Activated naive CD8-positive, alpha-beta T cell treated with anti-CD3 and anti-CD28 coated beads, Interleukin-2, amount 50 U/mL, for 16 hours (primary cell): ENCODE results near the gene HNRNPA1.
"Not testable (repeated sequence)": the region's sequence is repeated elsewhere in the genome, so short reads cannot be mapped to it uniquely, and the experiment has no call there.

Experiments used
- DNase-seq: peaks from one replicate; pipeline ENCODE4 v3.0.0-alpha.2; 2020; ENCODE audit warnings: low read depth, low spot score

Gene HNRNPA1

DNA sequence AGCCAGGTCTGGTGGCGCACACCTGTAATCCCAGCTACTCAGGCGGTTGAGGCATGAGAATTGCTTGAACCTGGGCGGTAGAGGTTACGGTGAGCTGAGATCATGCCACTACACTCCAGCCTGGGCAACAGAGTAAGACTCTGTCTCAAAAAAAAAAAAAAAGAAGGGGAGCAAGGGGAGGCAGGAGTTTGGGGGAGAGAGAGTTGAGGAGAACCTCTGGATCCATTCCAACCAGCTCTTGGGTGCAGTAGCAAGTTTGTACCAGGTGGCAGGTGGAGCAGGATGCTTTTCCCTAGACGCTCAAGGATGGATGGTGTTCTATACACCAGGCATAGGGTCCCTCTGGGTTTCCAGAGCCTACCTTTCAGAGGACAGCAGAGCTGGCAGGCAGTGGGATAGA lies 18.4 kb downstream of the HNRNPA1 start:
- DNase-seq: no peak

DNA sequence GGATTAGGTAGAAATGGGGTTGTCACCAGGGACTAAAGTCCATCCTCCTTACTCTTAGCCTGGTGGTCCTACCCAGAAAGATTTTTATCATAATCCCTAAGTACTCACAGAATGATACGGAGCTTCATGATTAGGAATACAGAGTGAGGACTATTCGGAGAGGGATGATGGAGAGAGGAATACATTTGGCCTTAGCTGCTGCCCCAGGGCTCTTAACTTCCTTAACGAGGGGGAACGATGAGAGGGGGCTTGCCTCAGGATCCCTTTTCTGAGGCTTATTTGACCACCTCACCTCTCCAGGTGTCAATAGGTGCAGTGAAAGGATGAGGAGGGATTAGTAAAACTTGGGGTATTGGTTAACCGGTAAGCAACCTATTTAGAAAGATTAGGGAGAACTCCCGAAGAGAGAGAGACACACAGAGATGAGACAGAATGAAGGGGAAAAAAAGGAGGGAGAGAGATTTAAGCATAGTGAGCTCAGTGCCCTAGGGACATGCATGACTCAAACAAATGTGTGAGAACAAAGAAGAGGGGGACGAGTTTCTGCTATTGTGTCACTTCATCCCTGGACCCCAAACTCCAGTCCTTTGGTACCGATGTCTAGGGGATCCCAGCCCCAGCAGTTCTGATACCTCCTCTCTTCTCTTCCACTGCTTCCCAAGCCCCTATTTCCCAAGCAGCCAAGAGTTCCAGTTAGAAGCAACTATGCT lies 19.1 kb downstream of the HNRNPA1 start:
- no peak for DNase-seq

DNA sequence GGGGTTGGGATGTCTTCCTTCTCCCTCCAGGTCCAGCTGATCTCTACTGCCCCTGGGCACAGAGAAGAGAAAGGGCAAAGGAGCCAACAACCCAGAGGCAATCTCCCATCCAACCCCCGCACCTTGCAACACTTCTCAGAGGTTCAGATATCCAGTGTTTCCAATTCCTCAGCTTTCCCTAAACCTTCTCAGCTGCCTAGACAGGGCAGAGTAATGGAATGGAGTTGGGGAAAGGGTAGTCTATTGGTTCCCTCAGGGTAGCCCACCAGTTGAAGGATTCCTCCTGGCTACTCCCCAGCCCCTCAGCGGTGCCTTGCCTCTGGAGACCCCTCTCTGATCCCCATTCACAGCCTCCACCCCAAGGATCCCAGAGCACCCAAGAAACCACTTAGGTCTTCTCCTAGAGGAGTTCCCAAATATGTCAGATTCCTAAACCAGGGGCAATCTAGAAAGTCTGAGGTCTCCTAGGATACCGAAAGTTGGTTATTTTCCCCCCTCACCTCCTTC lies 19.8 kb downstream of the HNRNPA1 start:
- no peak for DNase-seq

DNA sequence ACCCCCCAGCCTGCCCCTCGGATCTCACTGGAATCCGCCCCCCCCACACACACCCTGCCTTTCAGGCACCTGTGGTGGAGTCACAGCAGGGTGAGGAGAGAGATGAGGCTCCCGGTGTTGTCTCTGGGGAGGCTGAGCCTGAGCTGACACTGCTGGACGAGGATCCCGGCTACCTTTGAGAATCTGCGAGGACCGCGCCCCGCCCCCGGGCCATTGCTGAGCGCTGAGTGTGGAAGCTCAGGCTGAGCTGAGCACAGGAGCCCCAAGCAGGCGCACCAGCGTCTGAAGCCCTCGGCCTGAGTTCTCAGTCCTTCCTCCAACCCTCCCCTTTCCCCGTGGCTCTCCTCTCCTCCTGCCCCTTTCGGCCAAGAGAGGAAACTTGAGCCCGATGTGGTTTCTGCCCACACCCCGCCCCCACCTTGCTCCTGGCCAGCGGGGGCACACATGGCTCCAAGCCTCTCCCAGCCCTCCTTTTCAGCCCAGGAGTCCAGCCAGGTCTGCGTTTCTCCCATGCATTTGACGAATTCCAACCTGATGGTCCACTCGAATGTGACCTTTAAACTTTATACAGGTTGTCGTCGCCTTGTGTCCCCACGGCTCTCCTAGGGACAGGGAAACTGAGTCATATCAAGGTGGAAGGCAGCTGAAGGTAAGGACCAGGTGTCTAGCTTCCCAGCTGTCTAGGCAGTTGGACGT lies 20.4 kb downstream of the HNRNPA1 start, which contains the start of gene NFE2:
NFE2 (minus strand) TSS at position 284 of the 696 bp plus-strand sequence. CDS start 5,767 bp downstream, outside the sequence.
- DNase-seq: no peak

DNA sequence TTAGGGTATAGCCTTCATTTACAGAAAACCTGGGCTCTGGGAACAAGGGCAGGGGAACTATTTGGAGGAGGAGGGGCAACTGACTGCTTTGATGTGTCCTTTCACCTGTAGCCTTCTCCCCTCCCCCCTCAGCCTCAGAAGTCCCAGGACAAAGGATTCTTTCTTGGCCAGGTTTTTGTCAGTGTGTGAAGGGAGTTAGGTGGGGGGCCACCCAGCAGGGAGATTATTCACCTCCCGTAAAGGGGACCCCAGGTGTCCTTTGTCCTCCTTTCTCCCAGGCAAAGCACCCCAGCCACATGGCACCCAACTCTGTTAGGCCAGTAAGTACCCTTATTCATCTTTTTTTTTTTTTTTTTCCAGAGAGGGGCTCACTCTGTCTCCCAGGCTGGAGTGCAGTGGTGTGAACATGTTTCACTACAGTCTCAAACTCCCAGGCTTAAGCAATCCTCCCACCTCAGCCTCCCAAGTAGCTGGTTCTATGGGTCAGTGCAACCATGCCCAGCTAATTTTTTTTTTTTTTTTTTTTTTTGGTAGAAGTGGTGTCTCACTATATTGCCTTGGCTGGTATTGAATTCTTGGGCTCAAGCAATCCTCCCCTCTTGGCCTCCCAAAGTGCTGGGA lies 21.0 kb downstream of the HNRNPA1 start:
- no peak for DNase-seq

DNA sequence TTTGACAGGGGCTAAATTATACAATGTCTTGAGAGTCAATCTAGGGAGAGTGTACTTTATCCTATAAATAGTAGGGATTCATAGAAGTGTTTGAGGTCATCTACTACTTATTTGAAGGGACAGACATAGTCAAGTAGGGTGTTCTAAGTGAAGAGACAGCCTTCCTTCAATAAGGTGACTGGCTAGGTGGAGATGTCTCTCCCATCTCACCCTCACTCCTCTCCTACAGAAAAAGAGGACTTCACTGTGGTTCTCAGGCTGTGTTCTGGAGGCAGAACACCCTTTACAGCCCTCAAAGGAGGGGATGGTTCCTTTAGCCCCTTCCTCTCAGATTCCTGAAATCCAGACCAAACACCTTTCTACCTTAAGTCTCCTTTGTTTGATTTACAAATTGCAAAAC lies 23.1 kb downstream of the HNRNPA1 start:
- no peak for DNase-seq

DNA sequence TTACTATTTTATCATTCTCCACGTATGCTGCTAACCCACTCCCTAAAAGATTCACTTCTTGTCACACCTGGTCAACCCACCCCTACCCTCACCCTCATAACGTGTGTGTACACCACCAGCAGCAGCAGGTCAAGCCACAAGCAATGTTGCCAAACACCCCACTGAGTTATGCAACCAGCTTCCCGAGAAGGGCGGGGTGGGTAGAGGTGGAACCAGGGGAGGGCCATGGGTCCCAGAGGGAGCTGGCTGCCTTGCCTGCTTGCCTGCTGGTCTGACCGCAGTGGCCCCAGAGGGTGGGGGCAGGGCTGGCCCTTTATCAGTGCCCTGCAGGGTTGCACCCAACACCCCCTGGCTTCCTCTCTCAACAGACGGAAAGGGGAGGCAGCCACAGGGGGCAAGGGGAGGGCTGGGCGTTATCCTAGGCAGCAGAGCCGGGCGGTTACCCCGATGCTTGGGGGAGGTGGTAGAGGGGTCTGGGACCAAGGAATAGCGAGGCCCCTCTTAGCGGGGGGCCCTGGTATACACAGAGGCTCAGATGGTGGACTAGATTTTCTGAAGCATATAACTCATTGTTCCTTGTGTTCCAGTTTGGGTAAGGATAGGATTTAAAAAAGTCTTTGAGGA lies 23.8 kb downstream of the HNRNPA1 start:
- no peak for DNase-seq

DNA sequence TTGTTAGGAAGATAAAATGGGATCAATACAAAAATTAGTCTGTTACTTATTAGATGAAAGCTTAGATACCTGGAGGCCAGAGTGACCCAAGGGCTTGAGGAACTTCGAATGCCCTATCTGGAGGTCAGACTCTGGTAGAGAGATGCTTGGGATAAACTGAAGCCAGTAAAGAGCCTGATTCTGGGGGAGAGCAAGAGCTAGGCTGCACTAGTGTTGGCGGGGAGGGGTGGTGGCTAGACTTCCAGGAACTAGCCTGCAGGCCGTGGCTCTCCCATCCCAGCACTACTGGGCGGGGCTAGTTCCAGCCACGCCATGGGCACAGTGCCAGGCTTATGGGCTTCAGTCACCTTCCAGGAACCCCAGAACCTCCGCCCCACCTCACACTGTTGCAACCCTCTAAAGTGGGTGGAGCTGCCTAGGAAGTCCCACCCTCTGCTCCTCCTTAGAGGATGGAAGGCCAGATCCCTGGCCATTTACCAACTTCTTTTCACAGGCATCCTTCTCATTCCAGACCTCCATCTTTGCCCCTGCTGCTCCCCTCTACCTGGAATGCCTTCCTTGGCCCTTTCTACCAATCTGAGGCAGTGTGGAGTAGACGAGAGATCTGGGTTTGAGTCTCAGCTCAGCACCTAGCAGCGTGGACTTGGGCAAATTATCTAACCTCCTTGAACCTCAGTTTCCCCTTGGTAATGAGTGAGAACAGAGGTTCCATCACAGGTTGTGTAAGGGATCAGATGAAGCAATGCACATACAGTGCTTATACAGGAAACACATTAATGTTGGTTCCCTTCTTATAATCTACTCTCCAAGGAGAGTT lies 26.6 kb downstream of the HNRNPA1 start:
- DNase-seq: no peak

DNA sequence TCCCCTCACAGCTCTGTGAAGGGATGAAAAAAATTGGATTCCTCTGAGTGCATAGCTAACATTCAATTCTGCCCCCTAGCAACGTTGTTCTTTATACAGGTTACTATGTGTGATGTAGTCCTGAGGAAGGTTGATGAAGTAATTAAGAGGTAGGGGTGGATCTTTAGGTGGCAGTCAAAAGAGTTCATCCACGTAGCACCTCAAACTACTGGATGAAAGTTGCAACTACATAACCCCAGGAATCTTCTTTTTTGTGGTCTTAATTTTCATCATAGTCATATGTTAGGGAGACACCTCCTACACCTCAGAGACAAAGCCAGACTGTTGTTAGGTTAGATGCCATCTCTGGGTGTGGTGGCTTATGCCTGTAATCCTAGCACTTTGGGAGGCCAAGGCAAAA lies 30.5 kb downstream of the HNRNPA1 start:
- DNase-seq: no peak

DNA sequence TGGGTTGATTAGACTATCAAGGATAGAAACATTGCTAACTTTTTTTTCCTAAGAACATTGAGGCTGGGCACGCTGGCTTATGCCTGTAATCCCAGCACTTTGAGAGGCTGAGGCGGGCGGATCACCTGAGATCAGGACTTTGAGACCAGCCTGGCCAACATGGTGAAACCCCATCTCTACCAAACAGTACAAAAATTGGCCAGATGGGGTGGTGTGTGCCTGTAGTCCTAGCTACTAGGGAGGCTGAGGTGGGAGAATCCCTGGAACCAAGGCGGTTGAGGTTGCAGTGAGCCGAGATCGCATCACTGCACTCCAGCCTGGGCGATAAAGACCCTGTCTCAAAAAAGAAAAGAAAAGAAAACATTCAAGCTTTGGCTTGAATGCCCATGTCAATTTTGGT lies 31.8 kb downstream of the HNRNPA1 start:
- not testable (repeated sequence) for DNase-seq

DNA sequence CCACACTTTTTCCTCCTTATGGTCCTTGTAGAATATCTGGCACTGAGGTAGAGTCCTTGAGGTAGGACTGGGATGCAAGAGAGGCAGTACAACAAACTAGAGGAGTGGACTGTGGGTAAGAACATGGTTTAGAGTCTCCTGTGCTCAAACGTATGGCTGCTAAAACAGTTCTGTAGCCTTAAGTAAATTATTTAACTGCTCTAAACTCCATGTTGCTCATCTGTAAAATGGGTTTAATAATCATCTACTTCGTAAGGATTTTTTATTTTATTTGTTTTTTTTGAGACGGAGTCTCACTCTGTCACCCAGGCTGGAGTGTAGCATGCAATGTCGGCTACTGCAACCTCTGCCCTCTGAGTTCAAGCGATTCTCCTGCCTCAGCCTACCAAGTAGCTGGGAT lies 40.8 kb downstream of the HNRNPA1 start:
- DNase-seq: no peak

DNA sequence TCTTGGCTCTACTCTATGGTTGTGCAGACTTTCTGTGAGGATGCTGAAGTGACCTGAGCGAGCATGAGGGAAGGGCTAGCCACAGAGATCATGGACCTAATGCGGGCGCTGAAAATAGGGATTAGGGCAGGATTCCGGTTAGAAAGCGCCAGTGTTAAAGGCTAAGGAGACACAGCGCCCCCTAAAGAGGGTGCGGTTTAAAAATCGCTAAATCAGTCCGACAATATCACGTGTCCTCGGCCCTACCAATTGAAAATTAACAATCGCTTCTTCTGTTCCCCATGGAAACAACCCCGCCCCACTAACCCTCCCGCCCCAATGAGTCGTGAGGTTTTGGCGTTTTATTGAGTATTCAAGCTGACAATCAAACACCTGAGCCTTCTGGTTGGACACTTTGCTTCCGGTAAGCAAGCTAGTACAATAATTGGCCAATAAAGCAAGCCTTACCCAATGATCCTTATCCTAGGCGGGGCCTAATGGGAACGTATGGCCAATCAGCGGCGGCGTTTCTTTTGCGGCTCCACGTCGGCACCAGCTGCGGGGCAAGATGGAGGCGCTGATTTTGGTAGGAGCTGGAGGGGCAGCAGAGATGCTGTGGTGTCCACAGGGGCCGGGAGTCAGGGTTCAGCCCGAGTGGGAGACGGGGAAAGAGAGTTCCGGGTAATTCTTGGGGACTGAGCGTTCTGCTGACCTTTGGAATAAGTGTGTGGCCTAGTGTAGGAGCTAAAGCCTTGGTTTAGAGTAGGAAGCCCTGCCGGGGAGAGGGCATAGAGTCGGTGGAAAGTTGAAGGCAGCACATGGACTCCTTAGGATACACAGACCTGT lies 44.3 kb downstream of the HNRNPA1 start, which contains the start of gene COPZ1:
COPZ1 (plus strand) TSS at position 515 of the 825 bp plus-strand sequence; CDS start at position 548, 33 bp downstream.
- peak; percentile 86 for DNase-seq

DNA sequence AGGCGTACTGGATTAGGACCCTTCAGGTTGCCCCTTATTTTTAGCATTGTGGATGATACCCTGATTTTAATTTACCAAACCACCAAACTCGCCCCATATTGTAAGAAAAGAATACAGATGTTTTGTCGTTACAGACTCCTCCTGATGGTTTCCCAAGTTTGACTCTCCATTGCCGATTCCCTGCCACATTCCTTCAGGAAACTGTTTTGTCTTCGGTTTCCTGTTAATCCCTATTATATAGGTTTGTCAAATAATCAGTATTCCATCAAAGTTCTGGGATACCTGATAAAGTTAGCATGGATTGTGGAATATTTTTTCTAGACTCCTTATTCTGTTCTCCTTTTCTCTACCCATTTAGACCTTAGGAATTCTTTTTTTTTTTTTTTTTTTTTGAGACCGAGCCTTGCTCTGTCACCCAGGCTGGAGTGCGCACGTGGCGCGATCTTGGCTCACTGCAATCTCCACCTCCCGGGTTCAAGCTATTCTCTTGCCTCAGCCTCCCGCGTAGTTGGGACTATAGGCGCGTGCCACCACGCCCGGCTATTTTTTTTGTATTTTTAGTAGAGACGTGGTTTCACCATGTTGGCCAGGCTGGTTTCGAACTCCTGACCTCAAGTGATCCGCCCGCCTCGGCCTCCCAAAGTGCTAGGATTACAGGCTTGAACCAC lies 45.0 kb downstream of the HNRNPA1 start:
- DNase-seq: not testable (repeated sequence)

DNA sequence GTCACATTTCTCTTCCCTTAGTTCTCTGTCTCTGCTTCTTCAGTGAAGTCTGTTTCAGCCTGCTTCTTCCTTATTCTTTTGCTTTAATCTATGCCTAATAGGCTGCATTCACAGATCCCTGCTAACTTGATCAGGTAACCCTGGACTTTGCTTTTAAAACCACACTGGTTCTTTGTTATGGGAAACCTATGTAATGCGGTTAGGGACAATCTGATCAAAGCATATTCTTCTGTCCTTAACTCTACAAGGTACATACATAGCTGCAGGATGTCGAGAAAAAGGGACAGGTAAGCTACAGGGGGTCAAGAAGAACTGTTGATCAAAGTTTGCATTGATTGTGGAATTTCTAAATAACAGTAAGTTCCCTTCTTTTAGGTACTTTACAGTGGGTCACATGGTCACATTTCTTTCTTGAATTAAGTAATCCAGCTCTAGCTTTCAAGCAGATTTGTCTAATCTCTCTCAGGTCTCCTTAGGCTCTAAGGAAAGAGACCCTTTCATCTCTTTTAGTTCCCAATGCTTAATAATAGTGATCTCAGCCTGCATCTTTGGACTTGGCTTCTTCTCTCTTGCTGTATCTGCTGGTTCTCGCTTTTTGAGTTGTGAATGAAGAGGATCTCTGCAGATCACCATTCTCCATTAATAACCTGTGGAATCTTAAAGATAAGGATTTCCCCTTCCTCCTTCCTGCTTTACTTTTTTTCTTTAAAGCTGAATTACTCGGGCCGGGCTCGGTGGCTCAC lies 48.2 kb downstream of the HNRNPA1 start:
- no peak for DNase-seq

DNA sequence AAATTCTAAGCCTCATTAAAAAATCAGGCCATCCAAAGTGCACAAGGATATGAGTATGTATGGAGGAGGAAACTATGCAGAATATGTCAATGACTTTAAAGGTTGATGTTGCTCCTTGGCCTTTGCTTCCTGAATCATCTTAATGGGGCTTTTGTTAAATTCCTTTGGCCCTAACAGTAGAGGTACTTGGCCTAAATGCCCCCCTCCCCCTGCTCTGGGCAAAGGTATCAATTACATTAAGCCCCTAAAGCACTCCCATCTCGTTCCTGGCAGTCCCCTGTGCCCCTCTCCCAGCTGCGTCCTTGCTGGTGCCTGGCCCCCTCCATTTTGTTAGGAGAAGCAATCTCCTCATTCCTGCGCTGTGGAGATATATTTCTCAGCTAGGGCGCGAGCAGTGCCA lies 49.2 kb downstream of the HNRNPA1 start:
- no peak for DNase-seq

DNA sequence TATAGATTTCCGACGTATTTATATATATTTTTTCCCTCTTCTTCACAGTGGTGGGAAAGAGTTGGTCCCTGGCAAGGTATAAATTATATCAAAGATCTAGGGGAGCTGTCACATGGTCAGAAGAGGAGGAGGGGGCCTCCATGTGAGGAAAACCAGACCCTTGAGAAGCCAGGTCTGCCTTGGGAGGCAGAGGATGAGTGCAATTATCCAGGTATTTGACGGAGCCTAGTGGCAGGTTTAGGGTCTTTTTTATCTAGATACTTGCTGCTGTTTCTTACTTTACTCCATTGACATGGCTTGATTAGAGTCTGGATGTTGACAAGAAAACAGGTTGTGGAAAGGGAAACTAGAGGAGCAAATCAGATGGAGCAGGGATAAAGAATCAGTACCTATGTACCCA lies 49.9 kb downstream of the HNRNPA1 start:
- no peak for DNase-seq

DNA sequence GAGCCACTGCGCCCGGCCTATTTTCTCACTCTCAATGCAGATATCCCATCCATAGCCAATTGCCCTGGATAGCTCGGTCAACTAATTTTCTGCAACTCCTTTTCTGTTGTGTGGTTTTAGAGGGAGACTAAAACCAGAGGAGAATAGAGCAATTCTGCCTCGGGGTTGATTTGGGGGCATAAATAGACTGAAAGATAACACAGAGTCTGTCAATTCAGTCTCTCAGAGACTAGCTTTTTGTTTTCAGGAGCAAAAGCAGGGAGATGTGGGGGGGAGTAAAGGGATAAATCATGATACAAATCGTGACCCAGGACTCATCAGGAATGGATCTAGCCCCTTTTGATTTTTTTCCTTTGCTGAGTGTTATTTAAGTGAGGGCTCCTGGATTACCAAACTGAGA lies 50.9 kb downstream of the HNRNPA1 start:
- DNase-seq: no peak

DNA sequence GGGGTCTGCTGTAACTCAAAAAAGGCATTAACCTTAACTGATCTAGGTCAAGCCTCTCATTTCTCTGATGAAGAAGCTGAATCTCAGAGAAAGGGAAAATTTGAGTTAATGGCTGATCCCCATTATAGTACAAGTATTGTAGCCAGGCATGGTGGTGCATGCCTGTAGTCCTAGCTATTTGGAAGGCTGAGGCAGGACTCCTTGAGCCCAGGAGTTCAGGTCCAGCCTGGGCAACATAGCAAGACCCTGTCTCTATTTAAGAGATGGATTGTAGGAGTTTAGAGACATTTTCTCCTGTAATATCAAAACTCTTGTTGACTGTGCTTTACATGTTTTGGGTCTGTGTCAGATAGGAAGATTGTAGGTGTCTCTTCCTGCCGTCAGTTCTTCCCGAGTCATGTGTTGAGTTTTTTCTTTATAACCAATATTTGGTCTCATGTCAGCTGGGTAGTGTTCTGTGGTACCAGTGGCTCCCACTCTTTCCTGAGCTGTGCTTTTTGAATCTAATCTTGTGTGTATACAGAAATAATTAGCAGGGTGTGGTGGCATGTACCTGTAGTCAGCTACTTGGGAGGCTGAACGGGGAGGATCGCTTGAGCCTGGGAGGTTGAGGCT lies 53.0 kb downstream of the HNRNPA1 start:
- DNase-seq: no peak
